Esophagus muscularis mucosa (tissue), 4 donors: ENCODE data around the gene ULK4. TPM values are rescaled to one million over a fixed set of nuclear protein-coding genes. Genes with fewer than 3 reads are reported as not detected.

ENCODE experiments used
- DNase-seq: peaks from one replicate; pipeline ENCODE4 v3.0.0-alpha.2; 2017; ENCODE audit errors: extremely low spot score
- H3K27ac ChIP-seq, 4 donors: fragments of 200-600 bp; sonication (generic); replicated peaks in 1 of 4; 1 replicate in 3 of 4; 2 replicates in 1 of 4; pipeline ENCODE4 v1.5.1; 2016 to 2019; ENCODE audit warnings: mild to moderate bottlenecking in 1 of 4
- H3K27me3 ChIP-seq, 4 donors: fragments of 200-600 bp; sonication (generic); one replicate each; pipeline versions ENCODE4 v1.5.1 to v1.6.0; 2016 to 2019
- H3K36me3 ChIP-seq, 4 donors: fragments of 200-600 bp; sonication (generic); one replicate each; pipeline ENCODE4 v1.5.1; 2016 to 2019
- H3K4me1 ChIP-seq, 4 donors: fragments of 200-600 bp; sonication (generic); one replicate each; pipeline ENCODE4 v1.5.1; 2016 to 2019
- H3K4me3 ChIP-seq, 4 donors: fragments of 200-600 bp; sonication (generic); 1 replicate in 2 of 4; 2 replicates in 2 of 4; pipeline ENCODE4 v1.5.1; 2016 to 2019; ENCODE audit warnings: mild to moderate bottlenecking in 4 of 4, moderate library complexity in 1 of 4
- H3K9me3 ChIP-seq, 4 donors: fragments of 200-600 bp; sonication (generic); 1 replicate in 3 of 4; 2 replicates in 1 of 4; pipeline ENCODE4 v1.5.1; 2016 to 2019
- CTCF ChIP-seq, 3 experiments: fragments of 200-600 bp in 2 of 3; fragments of 450-650 bp in 1 of 3; sonication (generic) in 2 of 3; IDR thresholded peaks; one replicate each; pipeline ENCODE4 v1.5.1; 2017 to 2019; ENCODE audit warnings: antibody characterized with exemption in 3 of 3, mild to moderate bottlenecking in 2 of 3, moderate library complexity in 1 of 3
- EP300 ChIP-seq: sonication (generic); formaldehyde crosslinking; IDR thresholded peaks from one replicate; pipeline ENCODE4 v1.6.1; 2017; ENCODE audit warnings: antibody characterized with exemption
- POLR2A ChIP-seq: fragments of 450-650 bp; IDR thresholded peaks from one replicate; pipeline ENCODE4 v1.6.1; 2017; ENCODE audit warnings: antibody characterized with exemption, moderate library complexity, mild to moderate bottlenecking, low read depth
- POLR2AphosphoS5 ChIP-seq, 2 donors: sonication (generic); formaldehyde crosslinking; IDR thresholded peaks; one replicate each; pipeline ENCODE4 v1.6.1; 2017; ENCODE audit warnings: antibody characterized with exemption in 2 of 2
- WGBS: methylation state at CpG from one replicate; pipeline ENCODE4 v1.1.5; 2018; 5-methylcytosine and 5-hydroxymethylcytosine counted together
- intact Hi-C: fragments of 100-400 bp; cut with DNase I; formaldehyde crosslinking; loops from one replicate; pipeline ENCODE4 v1.15.1; 2023
- total RNA-seq, 4 donors: library from RNA; depleted of rRNA; stranded (reverse); fragments of >200 nt; gene quantifications; one replicate each; pipeline versions ENCODE4 v1.1.0 to v1.2.1, GENCODE V29; 2016

ULK4 gene
- total RNA-seq, 4 donors from 2014 or later: 4.2 to 15.4 (median 11.0) TPM

GRCh38 chr3:41317718-41318117, 644.2 kb downstream of the ULK4 start:
- Histone ChIP-seq H3K27me3 (no peaks in the 10 kb centered on the region), H3K27ac (no peak overlapping the region), H3K4me1 (no peaks in the 10 kb centered on the region), H3K4me3 (no peak overlapping the region), H3K9me3 (no peaks in the 10 kb centered on the region), H3K36me3 (no peaks in the 10 kb centered on the region)
- TF ChIP-seq EP300 (no peak), POLR2AphosphoS5 (IDR thresholded peaks at IDR 0.05) (no peak), POLR2A (no peak), CTCF (IDR thresholded peaks at IDR 0.05) (no peak)
- intact Hi-C loops: no loop called here
- peak; percentile 17 for DNase-seq
- WGBS: 92% methylated on average over 1 of the region's 1 CpG

- H3K4me1 ChIP-seq: no peaks in the 10 kb centered on the region
- intact Hi-C loops: no loop called here
- 95% methylated on average over 6 of the region's 6 CpGs for WGBS
These were observed 644.6 kb downstream of the ULK4 start for GRCh38 chr3:41317298-41317697.

GRCh38 chr3:41315126-41315525, 646.8 kb downstream of the ULK4 start:
- no peak for DNase-seq
- no peaks in the 10 kb centered on the region for H3K36me3 ChIP-seq
- no peaks in the 10 kb centered on the region for H3K27me3 ChIP-seq
- no peaks in the 10 kb centered on the region for H3K4me1 ChIP-seq
- H3K9me3 ChIP-seq: no peaks in the 10 kb centered on the region
- H3K27ac ChIP-seq: no peak overlapping the region
- WGBS: 92% methylated on average over 2 of the region's 2 CpGs
- TF ChIP-seq EP300: no peak
- TF ChIP-seq CTCF (IDR thresholded peaks at IDR 0.05): no peak
- no peak overlapping the region for H3K4me3 ChIP-seq
- intact Hi-C loops: no loop called here

More at GRCh38 chr3:41317298-41317697, 644.6 kb downstream of the ULK4 start:
- Histone ChIP-seq H3K36me3 (no peaks in the 10 kb centered on the region), H3K4me3 (no peak overlapping the region), H3K27me3 (no peaks in the 10 kb centered on the region), H3K9me3 (no peaks in the 10 kb centered on the region), H3K27ac (no peak overlapping the region)
- peak; percentile 21 for DNase-seq
- no peak for TF ChIP-seq POLR2AphosphoS5 (IDR thresholded peaks at IDR 0.05)

GRCh38 chr3:41308119-41308518, 653.8 kb downstream of the ULK4 start:
- peaks cover 0 to 10% (median 9%) of the 10 kb centered on the region in 4 donors for H3K4me1 ChIP-seq
- no peaks in the 10 kb centered on the region for H3K9me3 ChIP-seq
- 86% methylated on average over 2 of the region's 2 CpGs for WGBS
- TF ChIP-seq CTCF (IDR thresholded peaks at IDR 0.05) (no peak), POLR2AphosphoS5 (IDR thresholded peaks at IDR 0.05) (no peak), EP300 (no peak), POLR2A (no peak)
- H3K27ac ChIP-seq: no peak overlapping the region
- H3K36me3 ChIP-seq: no peaks in the 10 kb centered on the region
- intact Hi-C loops: no loop called here
- no peaks in the 10 kb centered on the region for H3K27me3 ChIP-seq
- H3K4me3 ChIP-seq: no peak overlapping the region
- no peak for DNase-seq

- no peak overlapping the region for H3K27ac ChIP-seq
- no peaks in the 10 kb centered on the region for H3K9me3 ChIP-seq
- H3K27me3 ChIP-seq: no peaks in the 10 kb centered on the region
- TF ChIP-seq EP300: no peak
- no peak for TF ChIP-seq CTCF (IDR thresholded peaks at IDR 0.05)
- no peak for TF ChIP-seq POLR2A
- no peak for TF ChIP-seq POLR2AphosphoS5 (IDR thresholded peaks at IDR 0.05)
- no peak for DNase-seq
- WGBS: 72% methylated on average over 2 of the region's 2 CpGs
- H3K4me1 ChIP-seq: peaks cover 0 to 10% (median 9%) of the 10 kb centered on the region in 4 donors
- intact Hi-C loops: no loop called here
- H3K36me3 ChIP-seq: no peaks in the 10 kb centered on the region
- H3K4me3 ChIP-seq: no peak overlapping the region
These were observed 654.8 kb downstream of the ULK4 start for GRCh38 chr3:41307065-41307464.
